ENCODE data around the gene DNAH1. TPM values are rescaled to one million over a fixed set of nuclear protein-coding genes. Genes with fewer than 3 reads are reported as not detected.

The DNAH1 gene
- polyA plus RNA-seq, 5 donors: 7.2 to 12.4 (median 11.1) TPM

- DNase-seq: no peak
Measured at GRCh38 chr3:52433328-52433995, 117.3 kb downstream of the DNAH1 start.

- DNase-seq: no peak
Measured at GRCh38 chr3:52433996-52434479, 117.9 kb downstream of the DNAH1 start.

- DNase-seq: no peak
Measured at GRCh38 chr3:52434491-52435115, 118.5 kb downstream of the DNAH1 start.

- DNase-seq: no peak
Measured at GRCh38 chr3:52435246-52436101, 119.4 kb downstream of the DNAH1 start.

- peak; percentile 64 to 71 for DNase-seq
Measured at GRCh38 chr3:52436500-52437149, 120.5 kb downstream of the DNAH1 start.

- DNase-seq: no peak
Measured at GRCh38 chr3:52437326-52438103, 121.4 kb downstream of the DNAH1 start.

- DNase-seq: no peak
Measured at GRCh38 chr3:52438104-52438376, 121.9 kb downstream of the DNAH1 start.

GRCh38 chr3:52438579-52439425 is 122.7 kb downstream of the DNAH1 start:
- no peak for DNase-seq

GRCh38 chr3:52439426-52440248 is 123.5 kb downstream of the DNAH1 start:
- no peak for DNase-seq

- no peak for DNase-seq
Measured at GRCh38 chr3:52440249-52440551, 124.1 kb downstream of the DNAH1 start.

GRCh38 chr3:52440671-52441070 is 124.6 kb downstream of the DNAH1 start:
- DNase-seq: no peak

- no peak for DNase-seq
Measured at GRCh38 chr3:52441091-52441771, 125.1 kb downstream of the DNAH1 start.

- no peak for DNase-seq
Measured at GRCh38 chr3:52441772-52442332, 125.7 kb downstream of the DNAH1 start.

- DNase-seq: no peak
Measured at GRCh38 chr3:52442409-52443267, 126.5 kb downstream of the DNAH1 start.

GRCh38 chr3:52443268-52443610 is 127.1 kb downstream of the DNAH1 start:
- DNase-seq: no peak

GRCh38 chr3:52443791-52444687 is 127.9 kb downstream of the DNAH1 start:
- DNase-seq: no peak
